Thymus (tissue), 11 donors: ENCODE results near the gene EXOC4. TPM values are rescaled to one million over a fixed set of nuclear protein-coding genes. Genes with fewer than 3 reads are reported as not detected.

Source experiments
- DNase-seq, 9 donors: peaks; one replicate each; pipeline ENCODE4 v3.0.0-alpha.2; 2013; ENCODE audit warnings: low spot score in 9 of 9, low read depth in 6 of 9, missing footprints in 1 of 9
- H3K27ac ChIP-seq, 2 donors: one replicate each; pipeline ENCODE4 v1.5.1; 2013; ENCODE audit warnings: control low read depth in 1 of 2, low read depth in 1 of 2, low read length in 1 of 2, mild to moderate bottlenecking in 1 of 2, moderate library complexity in 1 of 2
- H3K27me3 ChIP-seq, 2 donors: one replicate each; pipeline ENCODE4 v1.5.1; 2013; ENCODE audit warnings: low read length in 1 of 2; ENCODE audit not compliant: control insufficient read depth in 2 of 2, insufficient read depth in 1 of 2
- H3K36me3 ChIP-seq, 2 donors: one replicate each; pipeline ENCODE4 v1.5.1; 2013; ENCODE audit warnings: low read length in 1 of 2, mild to moderate bottlenecking in 1 of 2, moderate library complexity in 1 of 2; ENCODE audit not compliant: control insufficient read depth in 2 of 2, insufficient read depth in 2 of 2
- H3K4me1 ChIP-seq, 2 donors: one replicate each; pipeline ENCODE4 v1.5.1; 2013; ENCODE audit warnings: low read length in 2 of 2; ENCODE audit not compliant: control insufficient read depth in 2 of 2, insufficient read depth in 2 of 2
- H3K4me3 ChIP-seq, 2 donors: one replicate each; pipeline ENCODE4 v1.5.1; 2013; ENCODE audit warnings: low read length in 2 of 2, control low read depth in 1 of 2, mild to moderate bottlenecking in 1 of 2
- H3K9me3 ChIP-seq, 2 donors: one replicate each; pipeline ENCODE4 v1.5.1; 2013; ENCODE audit warnings: low read length in 1 of 2, mild to moderate bottlenecking in 1 of 2; ENCODE audit not compliant: control insufficient read depth in 2 of 2, insufficient read depth in 1 of 2
- WGBS: extraction: QIAGEN DNeasy Blood & Tissue Kit; methylation state at CpG from one replicate; pipeline ENCODE4 v1.1.7; 2013; 5-methylcytosine and 5-hydroxymethylcytosine counted together
- polyA plus RNA-seq: library from polyadenylated mRNA; stranded (reverse); fragments of 200-250 nt; gene quantifications from one replicate; pipeline ENCODE4 v1.2.3, GENCODE V29; 2013
- total RNA-seq: library from RNA; stranded (reverse); fragments of 120-200 nt; gene quantifications from one replicate; pipeline ENCODE4 v1.2.4, GENCODE V29; 2013
- donor health status: healthy.

The EXOC4 gene
- total and polyA plus RNA-seq, 2 donors, result 25.5 to 51.2 TPM

DNA sequence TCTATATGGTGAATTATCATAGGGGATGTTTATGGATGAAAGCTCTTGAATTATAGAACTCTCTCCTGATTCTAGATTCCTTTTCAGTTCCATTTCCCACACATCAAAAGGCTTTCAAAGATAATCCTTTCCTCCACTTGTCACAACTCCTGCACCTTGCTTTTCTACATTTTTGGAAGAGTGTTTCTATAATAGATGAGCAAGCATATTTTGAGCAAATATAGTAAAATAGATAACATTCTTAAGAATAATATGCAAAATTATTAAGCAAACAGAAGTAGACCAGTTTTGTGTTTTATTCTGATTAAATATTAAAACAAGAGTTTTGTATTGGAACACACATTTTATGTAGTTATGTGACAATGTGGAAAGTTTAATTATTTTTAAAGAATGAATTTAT lies 340.7 kb downstream of the EXOC4 start:
- H3K27me3 ChIP-seq, result no peaks in the 10 kb centered on the region
- peaks cover 0 to 9% of the 10 kb centered on the region in 2 donors for H3K4me1 ChIP-seq
- DNase-seq, result no peak
- H3K4me3 ChIP-seq, result no peak overlapping the region
- H3K9me3 ChIP-seq, result no peaks in the 10 kb centered on the region
- no peaks in the 10 kb centered on the region for H3K36me3 ChIP-seq
- H3K27ac ChIP-seq, result no peak overlapping the region

DNA sequence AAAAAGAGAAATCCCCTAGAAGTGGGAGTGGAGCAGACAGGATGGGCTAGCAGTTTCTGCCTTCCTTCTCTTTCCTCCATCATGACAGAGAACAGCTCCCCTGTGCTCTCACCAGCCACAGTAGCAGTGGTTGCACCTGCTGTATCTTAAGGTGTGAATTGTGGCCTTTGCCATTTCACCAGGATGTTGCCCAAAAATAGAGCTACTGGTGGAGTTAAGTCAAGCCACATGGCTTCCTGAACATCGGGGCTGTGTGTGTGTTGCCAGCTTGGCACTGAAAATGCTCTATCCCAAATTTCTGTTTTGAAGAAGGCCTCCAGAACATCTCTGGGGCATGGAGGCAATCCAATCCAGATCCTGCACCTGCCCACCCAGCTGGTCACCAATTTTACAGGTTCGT lies 348.7 kb downstream of the EXOC4 start:
- WGBS, result 47% methylated on average over 2 of the region's 2 CpGs

DNA sequence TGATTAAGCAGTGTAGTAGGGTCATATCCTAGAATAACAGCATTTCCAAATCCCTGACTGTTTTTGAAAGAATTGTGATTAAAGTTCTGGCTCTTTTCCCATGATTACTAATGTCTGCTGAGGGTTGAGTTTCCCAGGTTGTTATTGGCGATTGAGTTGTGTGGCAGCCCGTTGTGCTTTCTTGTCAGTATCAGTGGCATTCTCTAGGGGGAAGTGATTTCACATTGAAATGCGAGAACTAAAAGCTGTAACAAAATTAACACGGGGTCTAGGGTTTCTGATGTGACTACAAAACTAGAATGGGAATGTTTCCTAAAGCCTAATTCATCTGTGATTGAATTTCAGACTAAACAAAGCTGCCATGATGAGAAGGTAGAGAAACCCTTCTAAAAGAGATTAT lies 349.4 kb downstream of the EXOC4 start:
- no peaks in the 10 kb centered on the region for H3K36me3 ChIP-seq
- 95% methylated on average over 4 of the region's 4 CpGs for WGBS
- H3K27me3 ChIP-seq, result no peaks in the 10 kb centered on the region
- no peak overlapping the region for H3K4me3 ChIP-seq
- H3K27ac ChIP-seq, result no peak overlapping the region
- DNase-seq, result no peak
- H3K9me3 ChIP-seq, result no peaks in the 10 kb centered on the region
- H3K4me1 ChIP-seq, result peaks cover 5 to 6% of the 10 kb centered on the region in 2 donors

More for the DNA sequence above, 348.7 kb downstream of the EXOC4 start:
- Histone ChIP-seq H3K9me3 (no peaks in the 10 kb centered on the region), H3K27me3 (no peaks in the 10 kb centered on the region), H3K4me1 (peaks cover 5 to 6% of the 10 kb centered on the region in 2 donors), H3K27ac (peak overlapping the region in 1 of 2 donors; percentile 26), H3K36me3 (no peaks in the 10 kb centered on the region), H3K4me3 (no peak overlapping the region)
- peak in 7 of 9 donors; percentile 4 to 65 (median 29) for DNase-seq

DNA sequence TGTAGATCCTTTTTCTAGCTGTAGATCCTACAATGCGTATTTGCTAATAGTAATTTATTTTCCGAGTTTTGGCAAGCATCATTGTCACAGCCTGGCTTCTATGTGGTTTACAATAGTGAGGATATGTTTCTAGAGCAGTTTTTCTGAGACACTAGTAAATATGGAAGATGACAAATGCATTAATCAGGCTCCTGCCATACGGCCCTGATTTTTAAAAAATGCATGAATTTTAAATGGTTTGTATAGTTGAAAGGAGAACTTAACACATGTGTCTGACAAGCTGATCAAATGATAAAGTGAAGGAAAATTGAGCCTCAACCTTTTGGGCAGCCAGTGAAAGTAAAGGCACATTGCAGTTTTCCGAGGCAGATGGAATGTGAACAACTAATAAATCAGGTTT lies 354.1 kb downstream of the EXOC4 start:
- Histone ChIP-seq H3K4me1 (no peaks in the 10 kb centered on the region), H3K36me3 (no peaks in the 10 kb centered on the region), H3K27me3 (no peaks in the 10 kb centered on the region), H3K4me3 (no peak overlapping the region), H3K9me3 (no peaks in the 10 kb centered on the region), H3K27ac (no peak overlapping the region)
- no peak for DNase-seq
- 96% methylated on average over 4 of the region's 4 CpGs for WGBS

DNA sequence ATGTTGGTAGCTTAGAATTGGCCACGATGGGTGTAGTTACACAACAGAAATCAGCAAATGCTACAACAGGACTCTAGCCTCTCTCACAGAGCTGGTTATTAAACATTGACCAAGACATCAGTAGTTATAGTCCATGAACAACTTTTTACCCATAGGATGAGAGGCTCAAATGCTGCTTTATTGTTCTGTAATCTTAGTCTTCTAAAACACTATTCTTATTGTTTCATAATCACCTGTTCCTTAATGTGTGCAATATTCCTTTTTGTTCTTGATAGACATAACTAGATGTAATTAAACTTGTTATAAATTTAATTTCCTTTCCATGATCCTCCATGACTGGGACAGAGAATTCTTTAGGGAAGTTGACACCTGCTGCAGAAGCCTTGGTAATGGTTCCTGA lies 356.9 kb downstream of the EXOC4 start:
- Histone ChIP-seq H3K27me3 (no peaks in the 10 kb centered on the region), H3K36me3 (no peaks in the 10 kb centered on the region), H3K9me3 (no peaks in the 10 kb centered on the region), H3K4me3 (no peak overlapping the region), H3K4me1 (no peaks in the 10 kb centered on the region), H3K27ac (no peak overlapping the region)
- no peak for DNase-seq
- 93% methylated on average over 1 of the region's 1 CpG for WGBS

DNA sequence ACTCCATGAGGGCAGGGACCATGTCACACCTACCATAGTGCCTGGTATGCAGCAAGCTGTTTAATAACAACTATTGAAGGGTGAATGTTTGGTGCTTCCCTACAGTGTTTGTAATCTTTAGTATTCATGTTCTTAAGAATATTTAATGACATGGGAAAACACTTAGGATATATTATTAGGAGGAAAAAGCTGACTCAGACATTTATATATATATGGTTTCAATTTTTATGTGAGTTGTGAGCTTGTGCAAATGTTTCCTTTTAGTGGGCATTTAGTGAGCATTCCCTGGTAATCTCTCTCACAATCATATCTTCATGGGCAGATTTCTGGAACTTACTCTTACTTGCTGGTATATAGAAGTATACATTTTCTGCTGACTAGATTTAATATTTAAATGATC lies 359.1 kb downstream of the EXOC4 start:
- no peaks in the 10 kb centered on the region for H3K4me1 ChIP-seq
- no peak overlapping the region for H3K27ac ChIP-seq
- no peaks in the 10 kb centered on the region for H3K9me3 ChIP-seq
- no peaks in the 10 kb centered on the region for H3K36me3 ChIP-seq
- DNase-seq, result no peak
- no peak overlapping the region for H3K4me3 ChIP-seq
- no peaks in the 10 kb centered on the region for H3K27me3 ChIP-seq

DNA sequence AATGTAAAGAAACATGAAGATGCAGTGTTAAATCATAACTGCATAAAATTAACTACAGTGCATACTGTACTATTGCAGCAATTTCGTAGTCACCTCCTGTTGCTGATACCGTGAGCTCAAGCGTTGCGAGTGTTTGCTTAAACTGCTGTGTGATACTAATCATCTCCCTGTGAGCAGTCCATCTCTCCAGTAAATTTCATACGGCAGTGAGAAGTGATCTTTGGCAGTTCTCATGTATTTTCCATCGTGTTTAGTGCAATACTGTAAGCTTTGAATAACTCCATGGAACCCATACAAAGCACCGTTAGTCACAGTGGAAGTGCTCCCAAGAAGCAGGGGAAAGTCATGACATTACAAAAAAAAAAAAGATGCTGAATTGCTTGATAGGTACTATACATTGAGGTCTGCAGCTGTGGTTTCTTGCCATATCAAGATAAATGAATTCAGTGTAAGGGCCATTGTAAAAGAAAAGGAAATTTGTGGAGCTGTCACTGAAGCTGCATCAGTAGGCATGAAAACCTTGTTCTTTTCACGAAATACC lies 360.4 kb downstream of the EXOC4 start:
- Histone ChIP-seq H3K9me3 (no peaks in the 10 kb centered on the region), H3K36me3 (no peaks in the 10 kb centered on the region)
- WGBS, result 90% methylated on average over 8 of the region's 8 CpGs

DNA sequence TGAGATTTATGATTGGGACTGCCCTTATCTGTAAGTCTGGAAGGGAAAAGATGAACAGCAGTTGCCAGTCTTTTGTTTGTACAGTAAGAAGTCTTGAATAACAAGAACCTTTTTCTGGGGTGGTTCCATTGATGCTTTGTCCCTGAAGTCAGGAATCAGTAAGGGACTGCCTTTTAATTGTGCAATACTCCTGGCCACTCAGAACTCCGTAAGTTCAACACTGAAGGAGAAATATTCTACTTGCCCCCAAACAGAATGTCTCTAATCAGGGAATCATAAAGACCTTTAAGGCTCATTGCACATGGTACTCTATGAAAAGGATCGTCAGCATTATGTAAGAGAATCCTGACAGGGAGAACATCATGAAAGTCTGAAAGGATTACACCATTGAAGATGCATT lies 361.4 kb downstream of the EXOC4 start:
- 98% methylated on average over 2 of the region's 2 CpGs for WGBS
- Histone ChIP-seq H3K4me3 (no peak overlapping the region), H3K4me1 (no peaks in the 10 kb centered on the region), H3K27ac (no peak overlapping the region), H3K36me3 (no peaks in the 10 kb centered on the region), H3K27me3 (no peaks in the 10 kb centered on the region), H3K9me3 (no peaks in the 10 kb centered on the region)
- DNase-seq, result no peak

More for the DNA sequence above, 360.4 kb downstream of the EXOC4 start:
- Histone ChIP-seq H3K27me3 (no peaks in the 10 kb centered on the region), H3K4me1 (no peaks in the 10 kb centered on the region), H3K4me3 (no peak overlapping the region), H3K27ac (no peak overlapping the region)
- no peak for DNase-seq

DNA sequence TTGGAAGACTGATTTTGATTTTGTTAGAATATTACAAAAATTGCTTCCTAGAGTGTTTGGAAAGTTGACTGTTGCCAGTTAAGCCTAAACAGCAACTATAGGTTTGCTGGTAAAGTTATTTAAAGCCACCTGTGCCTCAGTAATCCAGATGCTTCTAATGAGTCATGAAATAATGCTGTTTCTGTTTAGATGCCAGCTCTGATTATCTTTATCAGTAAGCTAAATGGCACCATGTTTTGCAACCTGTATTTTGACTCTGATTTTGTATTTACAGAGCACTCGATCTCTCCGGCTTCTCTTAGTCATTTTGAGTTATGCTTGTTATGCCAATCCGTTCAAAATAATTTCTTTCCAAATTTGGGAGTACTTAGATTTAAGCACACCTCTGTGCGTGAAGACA lies 366.1 kb downstream of the EXOC4 start:
- Histone ChIP-seq H3K4me1 (no peaks in the 10 kb centered on the region), H3K27me3 (no peaks in the 10 kb centered on the region), H3K36me3 (no peaks in the 10 kb centered on the region), H3K9me3 (no peaks in the 10 kb centered on the region), H3K27ac (no peak overlapping the region), H3K4me3 (no peak overlapping the region)
- WGBS, result 95% methylated on average over 4 of the region's 4 CpGs
- DNase-seq, result no peak

DNA sequence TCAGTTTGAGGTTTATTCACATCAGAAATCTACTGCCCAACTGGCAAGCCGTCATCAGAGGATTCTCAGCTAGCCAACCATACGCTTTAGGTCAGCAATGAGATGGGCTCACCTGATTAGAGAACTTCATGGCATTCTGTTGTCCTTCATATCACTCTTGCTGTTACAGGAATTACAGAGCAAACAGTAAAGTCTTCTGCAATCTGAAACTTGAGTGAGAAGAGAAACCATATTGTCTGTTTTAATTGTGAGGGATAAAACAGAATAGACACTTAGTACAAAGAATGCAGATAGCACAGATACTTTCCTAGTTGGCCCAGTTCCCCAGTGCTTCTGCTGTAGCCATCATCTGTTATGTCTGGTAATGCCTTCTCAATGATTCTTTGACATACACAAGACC lies 366.6 kb downstream of the EXOC4 start:
- no peaks in the 10 kb centered on the region for H3K27me3 ChIP-seq
- no peaks in the 10 kb centered on the region for H3K4me1 ChIP-seq
- H3K27ac ChIP-seq, result no peak overlapping the region
- no peak overlapping the region for H3K4me3 ChIP-seq
- H3K9me3 ChIP-seq, result no peaks in the 10 kb centered on the region
- DNase-seq, result no peak
- no peaks in the 10 kb centered on the region for H3K36me3 ChIP-seq
- WGBS, result over 99% methylated on average over 2 of the region's 2 CpGs
